GM06990 (cell line): ENCODE measurements around the gene TMEM236.

ENCODE experiments used
- DNase-seq: peaks from one replicate; pipeline ENCODE4 v3.0.0-alpha.2; 2011; ENCODE audit not compliant: insufficient read length; ENCODE audit errors: extremely low read depth
- H3K27me3 ChIP-seq: replicated peaks from 2 replicates; pipeline ENCODE4 v1.6.0; 2011; ENCODE audit warnings: low read length; ENCODE audit not compliant: control insufficient read depth, insufficient read depth
- H3K36me3 ChIP-seq: 2 replicates; pipeline ENCODE4 v1.5.1; 2011; ENCODE audit warnings: low read length; ENCODE audit not compliant: control insufficient read depth, insufficient read depth
- H3K4me3 ChIP-seq: replicated peaks from 2 replicates; pipeline ENCODE4 v1.5.1; 2011; ENCODE audit warnings: low read depth, mild to moderate bottlenecking, control low read depth, low read length
- CTCF ChIP-seq: IDR thresholded peaks from 2 replicates; pipeline ENCODE4 v1.5.1; 2011; ENCODE audit warnings: low read length, control low read depth, mild to moderate bottlenecking, inconsistent platforms; ENCODE audit not compliant: insufficient read depth, poor library complexity, severe bottlenecking

The TMEM236 gene

GRCh38 chr10:17729630-17730029 lies 22.4 kb upstream of the TMEM236 start:
- H3K36me3 ChIP-seq: no peaks in the 10 kb centered on the region
- DNase-seq: no peak
- TF ChIP-seq CTCF: no peak

GRCh38 chr10:17730667-17731066 lies 21.3 kb upstream of the TMEM236 start:
- no peaks in the 10 kb centered on the region for H3K36me3 ChIP-seq
- H3K27me3 ChIP-seq: no peaks in the 10 kb centered on the region
- H3K4me3 ChIP-seq: no peak overlapping the region
- no peak for DNase-seq
- TF ChIP-seq CTCF: no peak

More at GRCh38 chr10:17729630-17730029, 22.4 kb upstream of the TMEM236 start:
- Histone ChIP-seq H3K27me3 (no peaks in the 10 kb centered on the region), H3K4me3 (no peak overlapping the region)

GRCh38 chr10:17731331-17732020 lies 20.5 kb upstream of the TMEM236 start:
- TF ChIP-seq CTCF: no peak
- Histone ChIP-seq H3K27me3 (no peaks in the 10 kb centered on the region), H3K36me3 (no peaks in the 10 kb centered on the region), H3K4me3 (no peak overlapping the region)
- no peak for DNase-seq

GRCh38 chr10:17733620-17734019 lies 18.4 kb upstream of the TMEM236 start:
- DNase-seq: no peak
- TF ChIP-seq CTCF: no peak

GRCh38 chr10:17734432-17735080 lies 17.4 kb upstream of the TMEM236 start:
- Histone ChIP-seq H3K36me3 (no peaks in the 10 kb centered on the region), H3K27me3 (no peaks in the 10 kb centered on the region), H3K4me3 (no peak overlapping the region)
- no peak for TF ChIP-seq CTCF
- no peak for DNase-seq

More at GRCh38 chr10:17733620-17734019, 18.4 kb upstream of the TMEM236 start:
- no peaks in the 10 kb centered on the region for H3K27me3 ChIP-seq
- H3K36me3 ChIP-seq: no peaks in the 10 kb centered on the region
- H3K4me3 ChIP-seq: no peak overlapping the region
